Natural killer cell treated with Interleukin-12 subunit alpha and Interleukin-12 subunit beta and Interleukin-15 and Interleukin-18, amount 100 ng/mL, for 72 hours (primary cell): ENCODE results near the gene PACRG. TPM values are rescaled to one million over a fixed set of nuclear protein-coding genes. Genes with fewer than 3 reads are reported as not detected.

Experiments
- ATAC-seq, 2 donors: fragments of 150-1000 bp; cut with Tn5 transposase in 1 of 2; sonication (Bioruptor Pico), chemical (Tn5 transposase) in 1 of 2; 2 replicates each; pipeline ENCODE4 v1.10.0; 2021
- DNase-seq: peaks from one replicate; pipeline ENCODE4 v3.0.0; 2022; ENCODE audit warnings: low spot score
- H3K27ac Mint-ChIP-seq, 2 donors: 1 replicate in 1 of 2; 2 replicates in 1 of 2; pipeline ENCODE4 v1.8.0; 2022; ENCODE audit warnings: mixed read lengths in 2 of 2, mild to moderate bottlenecking in 1 of 2, moderate library complexity in 1 of 2
- H3K27me3 Mint-ChIP-seq, 2 donors: 1 replicate in 1 of 2; 2 replicates in 1 of 2; pipeline ENCODE4 v1.8.0; 2022; ENCODE audit warnings: mixed read lengths in 2 of 2
- H3K36me3 Mint-ChIP-seq: one replicate; pipeline ENCODE4 v1.8.0; 2022; ENCODE audit warnings: mixed read lengths
- H3K4me1 Mint-ChIP-seq, 2 donors: 1 replicate in 1 of 2; 2 replicates in 1 of 2; pipeline ENCODE4 v1.8.0; 2022; ENCODE audit warnings: low read depth in 2 of 2, mixed read lengths in 2 of 2, mild to moderate bottlenecking in 1 of 2
- H3K4me3 Mint-ChIP-seq: one replicate; pipeline ENCODE4 v1.8.0; 2022; ENCODE audit warnings: mixed read lengths
- H3K9me3 Mint-ChIP-seq: 2 replicates; pipeline ENCODE4 v1.8.0; 2022; ENCODE audit warnings: mixed read lengths
- total RNA-seq, 2 donors: library from RNA; stranded (reverse); gene quantifications; one replicate each; pipeline ENCODE4 v1.2.3, GENCODE V29; 2022

Gene PACRG
- total RNA-seq, 2 donors from 2014 or later = not detected

DNA sequence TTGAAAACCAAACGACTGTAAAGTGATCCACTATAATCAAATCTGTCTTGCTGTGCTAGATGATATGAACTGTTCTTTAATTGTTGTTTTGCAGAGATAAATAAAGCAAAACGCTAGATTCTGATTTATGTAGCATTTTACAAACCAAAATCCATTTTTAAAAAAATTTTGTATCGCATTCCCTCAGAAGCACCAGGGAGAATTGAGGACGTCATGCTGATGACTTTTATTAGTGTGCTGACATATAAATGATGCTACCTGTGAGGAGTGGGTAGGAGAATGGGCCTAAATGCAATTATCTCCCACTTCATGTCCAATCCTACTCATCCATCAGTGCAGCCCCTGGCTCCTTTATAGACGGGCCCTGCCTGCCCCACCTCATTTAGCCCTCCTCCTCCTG is 282.4 kb downstream of the PACRG start:
- Mint-ChIP-seq H3K27me3 (no peaks in the 10 kb centered on the region), H3K4me3 (no peak overlapping the region), H3K27ac (no peak overlapping the region), H3K9me3 (peaks cover 11% of the 10 kb centered on the region), H3K4me1 (no peaks in the 10 kb centered on the region), H3K36me3 (no peaks in the 10 kb centered on the region)
- DNase-seq = no peak
- ATAC-seq = no peak

DNA sequence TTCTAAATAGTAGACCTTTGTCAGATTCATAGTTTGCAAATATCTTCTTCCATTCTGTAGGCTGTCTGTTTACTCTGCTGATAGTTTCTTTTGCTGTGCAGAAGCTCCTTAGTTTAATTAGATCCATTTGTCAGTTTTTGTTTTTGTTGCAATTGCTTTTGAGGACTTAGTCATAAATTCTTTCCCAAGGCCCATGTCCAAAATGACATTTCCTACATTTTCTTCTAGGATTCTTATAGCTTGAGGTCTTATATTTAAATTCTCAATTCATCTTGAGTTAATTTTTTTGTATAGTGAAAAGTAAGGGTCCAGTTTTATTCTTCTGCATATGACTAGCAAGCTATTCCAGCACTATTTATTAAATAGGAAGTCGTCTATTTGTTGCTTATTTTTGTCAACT is 287.0 kb downstream of the PACRG start:
- no peak overlapping the region for H3K4me3 Mint-ChIP-seq
- no peak for ATAC-seq
- no peaks in the 10 kb centered on the region for H3K4me1 Mint-ChIP-seq

DNA sequence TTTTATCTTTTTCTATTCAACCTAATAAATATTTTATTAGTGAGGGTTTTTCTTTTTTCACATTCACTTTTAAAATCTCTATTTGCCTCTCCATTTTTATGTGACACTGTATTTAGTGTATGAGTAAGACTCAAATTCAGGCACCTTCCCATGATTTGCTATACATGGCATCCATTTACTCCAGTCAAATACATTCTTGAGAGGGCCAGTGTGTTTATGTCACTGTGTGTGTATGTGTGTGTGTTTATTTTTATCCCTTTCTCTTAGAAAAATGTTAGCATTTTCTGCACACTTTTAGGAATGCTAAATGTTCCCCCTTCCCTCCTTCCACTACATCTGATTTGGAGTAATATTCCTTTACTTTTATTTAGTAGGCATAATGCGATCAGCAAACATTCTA is 290.0 kb downstream of the PACRG start:
- H3K4me3 Mint-ChIP-seq = no peak overlapping the region
- no peaks in the 10 kb centered on the region for H3K27me3 Mint-ChIP-seq
- peaks cover 0 to 2% of the 10 kb centered on the region in 2 donors for H3K4me1 Mint-ChIP-seq
- H3K36me3 Mint-ChIP-seq = no peaks in the 10 kb centered on the region
- no peak overlapping the region for H3K27ac Mint-ChIP-seq
- peaks cover 14% of the 10 kb centered on the region for H3K9me3 Mint-ChIP-seq
- DNase-seq = no peak
- no peak for ATAC-seq

More for the DNA sequence above, 287.0 kb downstream of the PACRG start:
- no peak for DNase-seq
- Mint-ChIP-seq H3K27me3 (no peaks in the 10 kb centered on the region), H3K36me3 (no peaks in the 10 kb centered on the region), H3K9me3 (peaks cover 8% of the 10 kb centered on the region), H3K27ac (no peak overlapping the region)

DNA sequence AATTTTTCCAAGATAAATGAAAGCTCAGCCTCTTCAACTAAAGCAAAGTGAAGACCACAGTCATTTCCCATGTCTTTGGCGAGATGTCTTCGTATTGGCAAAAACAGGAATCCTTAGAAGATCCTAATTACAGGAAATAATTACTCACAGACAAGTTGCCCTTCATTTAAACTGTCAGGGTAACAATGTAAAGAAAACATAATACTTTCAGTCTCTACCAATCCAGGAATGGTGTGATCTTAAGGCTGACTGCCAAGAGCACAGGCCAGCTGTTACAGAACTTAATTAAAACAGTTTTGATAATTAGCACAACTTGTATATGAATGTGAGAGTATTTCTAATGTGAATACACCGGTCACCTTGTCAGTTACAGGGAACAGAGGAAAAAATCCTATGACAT is 292.2 kb downstream of the PACRG start:
- Mint-ChIP-seq H3K27ac (no peak overlapping the region), H3K4me1 (peaks cover 0 to 2% of the 10 kb centered on the region in 2 donors), H3K9me3 (peaks cover 23% of the 10 kb centered on the region), H3K4me3 (no peak overlapping the region), H3K27me3 (no peaks in the 10 kb centered on the region), H3K36me3 (peaks cover 15% of the 10 kb centered on the region)
- no peak for ATAC-seq
- no peak for DNase-seq

DNA sequence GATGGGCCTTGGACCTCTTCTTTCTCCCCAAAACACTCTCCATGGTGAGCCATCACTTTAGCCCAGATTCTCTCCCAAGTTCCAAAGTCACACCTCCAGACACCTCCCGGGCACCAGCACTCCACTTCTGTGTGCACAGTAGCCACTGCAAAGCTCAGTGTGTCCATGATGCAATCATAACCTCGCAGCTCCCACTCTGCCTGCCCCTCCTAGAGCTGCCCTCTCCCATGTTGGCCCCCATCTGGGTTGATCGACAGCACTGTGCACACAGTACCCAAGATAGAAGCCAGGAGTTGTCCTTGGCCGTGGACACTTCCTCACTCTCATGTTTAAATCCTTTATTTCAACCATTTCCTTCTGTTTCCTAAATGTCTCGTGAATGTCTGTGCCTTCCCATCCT is 293.3 kb downstream of the PACRG start:
- ATAC-seq (peak in 1 of 2 donors; percentile 24), DNase-seq (no peak)
- Mint-ChIP-seq H3K4me3 (no peak overlapping the region), H3K4me1 (peaks cover 0 to 2% of the 10 kb centered on the region in 2 donors), H3K27ac (no peak overlapping the region), H3K27me3 (no peaks in the 10 kb centered on the region), H3K36me3 (peaks cover 15% of the 10 kb centered on the region), H3K9me3 (peaks cover 24% of the 10 kb centered on the region)

DNA sequence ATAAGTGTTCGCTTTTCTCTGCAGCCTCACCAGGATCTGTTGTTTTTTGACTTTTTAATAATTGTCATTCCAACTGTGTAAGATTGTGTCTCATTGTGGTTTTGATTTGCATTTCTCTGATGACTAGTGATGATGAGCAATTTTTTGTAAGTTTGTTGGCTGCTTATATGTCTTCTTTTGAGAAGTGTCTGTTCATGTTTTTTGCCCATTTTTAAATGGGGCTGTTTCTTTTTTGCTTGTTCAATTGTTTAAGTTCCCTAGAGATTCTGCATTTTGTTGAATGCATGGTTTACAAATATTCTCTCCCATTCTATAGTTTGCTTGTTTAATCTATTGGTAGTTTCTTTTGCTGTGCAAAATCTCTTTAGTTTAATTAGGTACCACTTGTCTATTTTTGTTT is 295.9 kb downstream of the PACRG start:
- no peaks in the 10 kb centered on the region for H3K27me3 Mint-ChIP-seq
- H3K9me3 Mint-ChIP-seq = peaks cover 28% of the 10 kb centered on the region
- peaks cover 0 to 2% of the 10 kb centered on the region in 2 donors for H3K4me1 Mint-ChIP-seq
- H3K27ac Mint-ChIP-seq = no peak overlapping the region
- peaks cover 15% of the 10 kb centered on the region for H3K36me3 Mint-ChIP-seq
- no peak for DNase-seq
- ATAC-seq = no peak
- H3K4me3 Mint-ChIP-seq = no peak overlapping the region

DNA sequence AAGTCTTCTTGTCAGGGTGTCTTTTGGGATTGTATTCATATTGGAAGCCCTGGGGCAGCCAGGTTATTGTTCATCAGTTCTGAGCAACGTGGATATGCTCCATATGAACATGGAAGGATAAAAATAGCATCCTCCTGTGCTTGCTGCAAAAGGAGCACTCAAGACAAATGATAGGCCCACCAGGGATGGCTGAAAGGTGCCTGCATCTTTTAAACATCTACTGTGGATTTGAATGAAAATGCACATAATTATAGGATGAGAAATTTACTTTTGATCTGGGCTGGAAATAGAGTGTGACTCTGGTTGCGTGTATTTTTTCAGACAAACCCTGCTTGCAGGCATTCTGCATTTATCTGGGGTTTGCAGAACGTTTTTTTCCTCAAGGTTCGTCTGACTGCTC is 299.1 kb downstream of the PACRG start:
- ATAC-seq (no peak), DNase-seq (no peak)
- peaks cover 15% of the 10 kb centered on the region for H3K36me3 Mint-ChIP-seq
- H3K9me3 Mint-ChIP-seq = peaks cover 16% of the 10 kb centered on the region
- H3K27ac Mint-ChIP-seq = no peak overlapping the region
- no peaks in the 10 kb centered on the region for H3K27me3 Mint-ChIP-seq
- H3K4me1 Mint-ChIP-seq = no peaks in the 10 kb centered on the region
- H3K4me3 Mint-ChIP-seq = no peak overlapping the region

DNA sequence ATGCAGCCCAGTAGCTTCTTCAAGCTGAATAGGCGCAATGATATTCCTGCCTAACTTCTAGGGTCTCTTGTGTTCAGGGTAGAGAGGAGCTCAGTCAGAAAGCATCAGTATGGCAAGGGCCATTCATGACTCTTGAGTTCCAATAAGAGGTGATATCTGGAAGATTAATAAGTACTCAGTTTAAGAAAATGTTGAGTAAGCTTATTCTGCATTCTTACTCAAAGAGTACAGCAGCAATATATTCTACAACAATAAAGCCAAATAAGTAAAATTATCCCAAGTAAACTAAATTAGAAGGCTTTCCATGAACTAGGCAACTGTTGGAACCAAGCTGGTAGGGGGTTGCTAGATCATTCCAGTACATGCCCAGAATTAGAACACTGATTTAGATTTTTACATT is 303.2 kb downstream of the PACRG start:
- H3K9me3 Mint-ChIP-seq = peaks cover 8% of the 10 kb centered on the region
- H3K4me1 Mint-ChIP-seq = no peaks in the 10 kb centered on the region
- H3K27me3 Mint-ChIP-seq = no peaks in the 10 kb centered on the region
- no peaks in the 10 kb centered on the region for H3K36me3 Mint-ChIP-seq
- DNase-seq (no peak), ATAC-seq (no peak)
- no peak overlapping the region for H3K4me3 Mint-ChIP-seq
- H3K27ac Mint-ChIP-seq = no peak overlapping the region

DNA sequence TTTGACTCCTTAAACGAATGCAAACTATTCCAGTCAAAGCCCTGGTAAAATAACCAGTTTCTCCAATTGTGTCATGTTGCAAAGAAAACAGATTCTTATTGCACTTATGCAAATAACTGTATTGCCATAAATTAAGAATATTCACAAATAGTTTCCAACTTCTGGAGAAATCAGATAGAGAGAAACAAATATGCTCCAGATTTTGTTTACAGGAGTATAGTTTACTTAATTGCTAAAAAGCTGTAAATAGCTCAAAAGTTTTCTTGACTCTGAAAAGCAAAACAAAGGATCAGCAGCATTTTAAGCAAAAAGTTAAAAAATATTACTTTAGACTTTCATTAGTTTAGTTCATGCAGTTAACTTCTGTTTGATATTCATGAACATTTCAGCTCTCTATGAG is 304.2 kb downstream of the PACRG start:
- no peak overlapping the region for H3K4me3 Mint-ChIP-seq
- DNase-seq (no peak), ATAC-seq (no peak)
- peaks cover 6% of the 10 kb centered on the region for H3K9me3 Mint-ChIP-seq
- no peaks in the 10 kb centered on the region for H3K27me3 Mint-ChIP-seq
- no peaks in the 10 kb centered on the region for H3K4me1 Mint-ChIP-seq
- H3K27ac Mint-ChIP-seq = no peak overlapping the region
- no peaks in the 10 kb centered on the region for H3K36me3 Mint-ChIP-seq

DNA sequence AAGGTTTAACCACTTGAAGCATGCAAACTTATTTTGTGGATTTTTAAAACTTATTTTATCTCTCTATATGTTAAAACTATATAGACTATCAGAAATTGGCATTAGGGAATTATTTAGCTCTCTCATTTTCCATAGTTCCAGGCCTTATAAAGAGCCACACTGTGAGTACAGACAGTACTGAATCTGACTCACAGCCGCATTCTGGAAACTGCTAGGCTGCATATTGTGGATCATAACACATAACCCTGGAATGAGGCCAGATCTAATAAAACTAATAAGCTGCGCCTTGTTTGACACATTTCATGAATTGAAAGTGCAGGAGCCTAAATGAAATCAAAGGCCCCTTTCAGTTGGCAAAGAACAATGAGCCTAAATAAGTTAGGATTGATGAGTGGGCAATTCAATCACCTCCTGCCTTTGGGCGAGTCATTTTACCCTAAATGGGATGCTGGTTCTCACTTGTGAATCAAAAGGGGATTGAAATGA is 308.4 kb downstream of the PACRG start:
- Mint-ChIP-seq H3K27ac (no peak overlapping the region), H3K27me3 (no peaks in the 10 kb centered on the region), H3K36me3 (no peaks in the 10 kb centered on the region), H3K4me1 (no peaks in the 10 kb centered on the region), H3K9me3 (peaks cover 12% of the 10 kb centered on the region), H3K4me3 (no peak overlapping the region)
- DNase-seq = no peak
- no peak for ATAC-seq

DNA sequence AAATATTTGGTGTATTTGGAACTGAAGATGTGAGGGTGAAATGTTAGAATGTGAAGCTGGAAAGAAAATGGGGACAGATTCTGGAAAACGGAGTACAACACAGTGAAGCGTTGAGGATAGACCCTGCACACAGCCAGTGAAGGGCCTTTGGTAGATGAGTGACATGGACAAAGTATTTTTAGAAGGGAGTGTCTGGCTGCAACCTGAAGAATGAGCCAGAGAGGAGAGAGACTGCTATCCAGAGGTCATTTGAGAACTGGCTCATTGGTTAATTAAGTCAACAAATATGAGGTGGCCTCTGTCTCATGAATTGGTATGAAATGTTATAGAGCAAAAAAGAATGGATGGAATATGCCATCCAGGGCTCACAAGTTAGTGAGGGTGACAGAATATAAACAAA is 310.5 kb downstream of the PACRG start:
- ATAC-seq (no peak), DNase-seq (no peak)
- H3K9me3 Mint-ChIP-seq = peaks cover 12% of the 10 kb centered on the region
- no peak overlapping the region for H3K4me3 Mint-ChIP-seq
- H3K27ac Mint-ChIP-seq = no peak overlapping the region
- no peaks in the 10 kb centered on the region for H3K36me3 Mint-ChIP-seq
- no peaks in the 10 kb centered on the region for H3K27me3 Mint-ChIP-seq
- no peaks in the 10 kb centered on the region for H3K4me1 Mint-ChIP-seq

DNA sequence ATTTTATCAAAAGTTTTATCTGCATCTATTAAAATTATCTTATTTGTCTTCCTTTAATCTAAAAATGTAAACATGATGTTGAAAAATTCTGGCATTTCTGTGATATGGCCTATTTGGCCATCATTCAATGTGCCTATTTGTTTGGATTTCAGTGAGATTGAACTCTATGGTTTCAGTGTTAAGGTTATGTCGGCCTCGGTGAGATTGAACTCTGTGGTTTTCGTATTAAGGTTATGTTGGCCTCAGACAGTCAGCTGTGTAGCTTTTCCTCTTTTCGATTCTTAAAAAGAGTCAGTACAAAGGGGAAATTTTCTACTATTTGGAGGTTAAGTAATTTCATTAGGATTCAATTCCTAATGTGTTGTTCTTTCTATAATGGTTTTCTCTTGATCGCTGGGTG is 320.6 kb downstream of the PACRG start:
- DNase-seq = no peak
- Mint-ChIP-seq H3K4me1 (no peaks in the 10 kb centered on the region), H3K27me3 (no peaks in the 10 kb centered on the region), H3K9me3 (peaks cover 25% of the 10 kb centered on the region), H3K4me3 (no peak overlapping the region), H3K36me3 (no peaks in the 10 kb centered on the region), H3K27ac (no peak overlapping the region)
- ATAC-seq = no peak

DNA sequence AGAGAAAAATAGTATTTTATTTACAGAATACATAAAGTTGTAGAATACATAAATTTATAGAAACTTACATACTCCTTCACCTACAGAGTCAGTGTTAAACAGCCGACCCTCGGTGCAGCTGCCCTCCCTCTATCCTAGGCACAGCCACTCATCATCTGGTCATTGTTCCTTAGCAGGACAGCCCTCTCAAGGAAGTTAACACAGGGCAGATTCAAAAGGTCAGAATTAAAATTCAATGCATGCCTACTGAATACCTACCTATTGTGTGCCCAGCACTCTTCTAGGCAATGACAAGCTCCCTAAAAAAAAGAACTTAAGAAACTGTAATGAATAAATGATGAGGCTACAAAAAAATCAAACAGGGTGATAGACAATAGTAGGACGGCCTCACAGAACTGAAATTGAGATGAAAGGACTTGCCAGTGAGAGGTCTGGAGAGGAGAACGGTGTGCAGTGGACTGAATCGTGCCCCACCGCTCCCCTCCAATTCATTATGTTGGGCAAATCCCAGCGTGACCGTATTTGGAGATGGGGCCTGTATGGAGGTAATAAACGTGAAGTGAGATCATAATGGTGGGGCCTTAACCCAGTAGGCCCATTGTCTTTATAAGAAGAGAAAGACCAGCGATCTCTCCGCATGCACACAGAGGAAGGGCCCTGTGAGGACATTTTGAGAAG is 326.0 kb downstream of the PACRG start:
- Mint-ChIP-seq H3K9me3 (peaks cover 13% of the 10 kb centered on the region), H3K4me3 (no peak overlapping the region), H3K27me3 (no peaks in the 10 kb centered on the region), H3K4me1 (no peaks in the 10 kb centered on the region), H3K27ac (no peak overlapping the region), H3K36me3 (no peaks in the 10 kb centered on the region)
- DNase-seq (no peak), ATAC-seq (no peak)

DNA sequence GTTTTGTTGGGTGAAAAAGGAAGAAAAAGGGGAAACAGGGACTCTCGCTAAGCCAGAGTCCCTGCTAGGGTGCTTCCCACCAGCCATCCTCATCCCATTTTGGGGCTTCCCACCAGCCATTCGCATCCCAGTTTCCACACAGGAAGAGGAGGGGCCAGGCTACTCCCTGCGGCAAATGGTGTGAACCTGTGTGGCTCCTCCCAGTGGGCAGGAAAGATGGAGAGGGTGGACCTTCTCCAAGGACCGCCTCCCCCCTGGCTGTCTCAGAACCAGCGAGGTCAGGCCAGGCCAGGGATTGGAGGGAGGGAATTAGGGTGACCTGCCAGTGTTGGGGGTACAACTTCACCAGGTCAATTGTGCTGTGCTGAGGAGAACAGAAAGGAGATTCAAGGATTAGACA is 326.9 kb downstream of the PACRG start:
- peaks cover 13% of the 10 kb centered on the region for H3K9me3 Mint-ChIP-seq
- H3K27ac Mint-ChIP-seq = no peak overlapping the region
- DNase-seq (no peak), ATAC-seq (no peak)
- H3K4me3 Mint-ChIP-seq = no peak overlapping the region
- no peaks in the 10 kb centered on the region for H3K4me1 Mint-ChIP-seq
- no peaks in the 10 kb centered on the region for H3K36me3 Mint-ChIP-seq
- H3K27me3 Mint-ChIP-seq = no peaks in the 10 kb centered on the region

DNA sequence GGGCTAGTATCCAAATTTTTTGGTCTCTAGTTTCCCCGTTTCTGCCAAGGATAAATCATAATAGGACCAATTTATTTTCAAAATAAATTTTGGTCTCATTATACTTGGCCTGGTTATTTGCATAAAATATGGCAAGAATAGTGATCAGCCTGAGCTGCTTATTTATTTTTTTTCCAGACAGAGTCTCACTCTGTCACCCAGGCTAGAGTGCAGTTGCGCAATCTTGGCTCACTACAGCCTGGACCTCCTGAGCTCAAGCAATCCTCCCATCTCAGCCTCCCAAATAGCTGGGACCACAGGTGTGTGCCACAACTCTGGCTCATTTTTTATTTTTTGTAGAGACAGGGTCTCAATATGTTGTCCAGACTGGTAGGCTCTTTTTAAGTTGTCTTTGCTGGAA is 329.5 kb downstream of the PACRG start:
- no peaks in the 10 kb centered on the region for H3K27me3 Mint-ChIP-seq
- no peaks in the 10 kb centered on the region for H3K36me3 Mint-ChIP-seq
- ATAC-seq (no peak), DNase-seq (no peak)
- no peaks in the 10 kb centered on the region for H3K4me1 Mint-ChIP-seq
- peaks cover 5% of the 10 kb centered on the region for H3K9me3 Mint-ChIP-seq
- H3K4me3 Mint-ChIP-seq = no peak overlapping the region
- no peak overlapping the region for H3K27ac Mint-ChIP-seq
